IMR-90 (cell line): Measurements from ENCODE around the gene SERPINB4. TPM values are rescaled to one million over a fixed set of nuclear protein-coding genes. Genes with fewer than 3 reads are reported as not detected.
A peak's percentile ranks its signal among the peaks of the same experiment; 100 is the strongest.

Source experiments
- ATAC-seq: fragments of 200-7000 bp; cut with Tn5 transposase; 2 replicates; pipeline ENCODE4 v1.9.1; 2020; ENCODE audit warnings: low read depth, mild to moderate bottlenecking, moderate library complexity
- BruUV-seq: library from RNA; stranded (reverse); fragments of 400-500 nt; replicated peaks from 2 replicates; lab custom pipeline; 2021; lab: Mats Ljungman, UMichigan
- CTCF ChIA-PET: fragments of 300-600 bp; formaldehyde crosslinking; extraction: SDS; loops from one replicate; lab custom pipeline; 2021; ENCODE audit warnings: antibody characterized with exemption; lab: Yijun Ruan, JAX
- POLR2A ChIA-PET: fragments of 300-600 bp; sonication (Branson Sonifier 250); formaldehyde crosslinking; loops from one replicate; lab custom pipeline; 2022; ENCODE audit warnings: antibody characterized with exemption; ENCODE audit not compliant: unreplicated experiment; lab: Charles Lee
- DNase-seq: peaks from one replicate; pipeline ENCODE4 v3.0.0; 2013
- H2AFZ ChIP-seq: replicated peaks from 2 replicates; pipeline ENCODE3; 2013; ENCODE audit warnings: low read length, mild to moderate bottlenecking; ENCODE audit not compliant: poor library complexity
- H2AK5ac ChIP-seq: 2 replicates; pipeline ENCODE4 v1.6.1; 2013; ENCODE audit warnings: low read depth, low read length, inconsistent platforms
- H2AK9ac ChIP-seq: replicated peaks from 2 replicates; pipeline ENCODE3; 2013; ENCODE audit warnings: mild to moderate bottlenecking, low read depth, low read length, moderate library complexity; ENCODE audit not compliant: poor library complexity
- H2BK120ac ChIP-seq: 2 replicates; pipeline ENCODE4 v1.6.1; 2013; ENCODE audit warnings: low read depth, low read length, inconsistent platforms
- H2BK15ac ChIP-seq: 3 replicates; pipeline ENCODE4 v1.6.1; 2013; ENCODE audit warnings: low read depth, low read length, inconsistent platforms
- H2BK20ac ChIP-seq: 2 replicates; pipeline ENCODE4 v1.6.1; 2013; ENCODE audit warnings: low read depth, mild to moderate bottlenecking, inconsistent platforms, low read length, moderate library complexity
- H2BK5ac ChIP-seq: 2 replicates; pipeline ENCODE4 v1.6.1; 2013; ENCODE audit warnings: mild to moderate bottlenecking, low read depth, low read length, inconsistent platforms; ENCODE audit not compliant: poor library complexity, severe bottlenecking
- H3K14ac ChIP-seq: replicated peaks from 2 replicates; pipeline ENCODE4 v1.6.1; 2013; ENCODE audit warnings: low read depth, low read length, inconsistent platforms
- H3K18ac ChIP-seq: 2 replicates; pipeline ENCODE4 v1.6.1; 2013; ENCODE audit warnings: low read depth, low read length, control low read depth
- H3K23ac ChIP-seq: 2 replicates; pipeline ENCODE4 v1.6.1; 2013; ENCODE audit warnings: low read depth, low read length, inconsistent platforms
- H3K27ac ChIP-seq: 2 replicates; pipeline ENCODE4 v1.5.1; 2013; ENCODE audit warnings: mild to moderate bottlenecking, control low read depth, low read length; ENCODE audit not compliant: insufficient read depth
- H3K27me3 ChIP-seq: 2 replicates; pipeline ENCODE4 v1.6.1; 2013; ENCODE audit warnings: low read length; ENCODE audit not compliant: control insufficient read depth, insufficient read depth
- H3K36me3 ChIP-seq: 2 replicates; pipeline ENCODE4 v1.6.1; 2013; ENCODE audit warnings: low read length, mixed read lengths; ENCODE audit not compliant: control insufficient read depth, insufficient read depth
- H3K4ac ChIP-seq: 2 replicates; pipeline ENCODE4 v1.6.1; 2013; ENCODE audit warnings: low read depth, low read length, inconsistent platforms
- H3K4me1 ChIP-seq: 2 replicates; pipeline ENCODE4 v1.6.1; 2013; ENCODE audit warnings: low read length, mixed read lengths; ENCODE audit not compliant: control insufficient read depth, insufficient read depth
- H3K4me2 ChIP-seq: 2 replicates; pipeline ENCODE4 v1.6.1; 2013; ENCODE audit warnings: low read depth, mild to moderate bottlenecking, control low read depth, low read length, moderate library complexity
- H3K4me3 ChIP-seq: 2 replicates; pipeline ENCODE4 v1.5.1; 2013; ENCODE audit warnings: low read depth, mild to moderate bottlenecking, control low read depth, low read length, moderate library complexity; ENCODE audit not compliant: insufficient read depth
- H3K56ac ChIP-seq: 2 replicates; pipeline ENCODE4 v1.6.1; 2013; ENCODE audit warnings: low read length, inconsistent platforms; ENCODE audit not compliant: insufficient read depth; ENCODE audit errors: extremely low read depth
- H3K79me1 ChIP-seq, 2 experiments: 2 replicates each; pipeline ENCODE4 v1.6.1; 2013; ENCODE audit warnings: low read length in 2 of 2, inconsistent platforms in 1 of 2, low read depth in 1 of 2
- H3K9ac ChIP-seq: 2 replicates; pipeline ENCODE4 v1.6.1; 2013; ENCODE audit warnings: low read depth, low read length, control low read depth
- H3K9me1 ChIP-seq: 2 replicates; pipeline ENCODE4 v1.6.1; 2013; ENCODE audit warnings: low read length, inconsistent platforms; ENCODE audit not compliant: insufficient read depth
- H3K9me3 ChIP-seq: 2 replicates; pipeline ENCODE4 v1.6.1; 2013; ENCODE audit warnings: low read length; ENCODE audit not compliant: control insufficient read depth, insufficient read depth
- H4K20me1 ChIP-seq: 2 replicates; pipeline ENCODE4 v1.6.1; 2013; ENCODE audit warnings: low read length, inconsistent platforms; ENCODE audit not compliant: insufficient read depth
- H4K5ac ChIP-seq: 2 replicates; pipeline ENCODE4 v1.6.1; 2013; ENCODE audit warnings: mild to moderate bottlenecking, low read depth, low read length, control low read depth
- H4K8ac ChIP-seq, 2 experiments: 2 replicates each; pipeline ENCODE4 v1.6.1; 2013; ENCODE audit warnings: low read depth in 2 of 2, low read length in 2 of 2, control low read depth in 1 of 2, inconsistent platforms in 1 of 2
- H4K91ac ChIP-seq: 2 replicates; pipeline ENCODE4 v1.6.1; 2013; ENCODE audit warnings: low read depth, low read length, inconsistent platforms; ENCODE audit not compliant: insufficient read depth
- BHLHE40 ChIP-seq: fragments of 150-350 bp; IDR thresholded peaks from 2 replicates; pipeline ENCODE4 v1.6.1; 2016; ENCODE audit warnings: mild to moderate bottlenecking, low read depth, low read length
- CEBPB ChIP-seq: IDR thresholded peaks from 2 replicates; pipeline ENCODE4 v1.6.1; 2012; ENCODE audit warnings: low read depth, low read length, improper control_type of control experiment
- CHD1 ChIP-seq: IDR thresholded peaks from 2 replicates; pipeline ENCODE4 v1.6.1; 2012; ENCODE audit warnings: low read depth, low read length, improper control_type of control experiment
- CTCF ChIP-seq: conservative IDR thresholded peaks from 2 replicates; pipeline ENCODE4 v1.5.1; 2012; ENCODE audit warnings: mild to moderate bottlenecking, low read depth, low read length, improper control_type of control experiment
- ELK1 ChIP-seq: fragments of 150-350 bp; IDR thresholded peaks from 2 replicates; pipeline ENCODE4 v1.6.1; 2016; ENCODE audit warnings: low read depth, mild to moderate bottlenecking, low read length, moderate library complexity, borderline replicate concordance
- FOS ChIP-seq: fragments of 150-350 bp; IDR thresholded peaks from 2 replicates; pipeline ENCODE4 v1.6.1; 2016; ENCODE audit warnings: low read depth, low read length
- MAFK ChIP-seq: IDR thresholded peaks from 2 replicates; pipeline ENCODE4 v1.6.1; 2012; ENCODE audit warnings: low read depth, low read length, improper control_type of control experiment
- MAZ ChIP-seq: IDR thresholded peaks from 2 replicates; pipeline ENCODE4 v1.6.1; 2012; ENCODE audit warnings: low read depth, mild to moderate bottlenecking, low read length, improper control_type of control experiment, moderate library complexity, borderline replicate concordance
- MXI1 ChIP-seq: IDR thresholded peaks from 2 replicates; pipeline ENCODE4 v1.6.1; 2012; ENCODE audit warnings: low read depth, mild to moderate bottlenecking, low read length, moderate library complexity, borderline replicate concordance
- NFE2L2 ChIP-seq: fragments of 150-350 bp; IDR thresholded peaks from 2 replicates; pipeline ENCODE4 v1.6.1; 2016; ENCODE audit warnings: low read depth, mild to moderate bottlenecking, low read length
- POLR2A ChIP-seq: IDR thresholded peaks from 2 replicates; pipeline ENCODE4 v1.6.1; 2012; ENCODE audit warnings: mild to moderate bottlenecking, low read depth, low read length
- RAD21 ChIP-seq: IDR thresholded peaks from 2 replicates; pipeline ENCODE4 v1.6.1; 2012; ENCODE audit warnings: low read length, improper control_type of control experiment
- RCOR1 ChIP-seq: IDR thresholded peaks from 2 replicates; pipeline ENCODE4 v1.6.1; 2012; ENCODE audit warnings: mild to moderate bottlenecking, low read length, improper control_type of control experiment; ENCODE audit not compliant: insufficient replicate concordance
- RFX5 ChIP-seq: IDR thresholded peaks from 2 replicates; pipeline ENCODE4 v1.8.0; 2012; ENCODE audit warnings: low read depth, mild to moderate bottlenecking, low read length, moderate library complexity
- SMC3 ChIP-seq: fragments of 150-350 bp; IDR thresholded peaks from 2 replicates; pipeline ENCODE4 v1.6.1; 2016; ENCODE audit warnings: low read depth, mild to moderate bottlenecking, antibody characterized with exemption, low read length, moderate library complexity
- USF2 ChIP-seq: fragments of 150-350 bp; IDR thresholded peaks from 2 replicates; pipeline ENCODE4 v1.6.1; 2017; ENCODE audit warnings: mild to moderate bottlenecking, antibody characterized with exemption, low read length, low read depth
- whole genome bisulfite sequencing, 2 experiments: methylation state at CpG; one replicate each; pipeline versions ENCODE4 v1.1.5 to v1.1.7; 2013; ENCODE audit warnings: missing lambda C conversion rate in 2 of 2; ENCODE audit not compliant: insufficient read length in 1 of 2; ENCODE audit errors: extremely low coverage in 2 of 2; 5-methylcytosine and 5-hydroxymethylcytosine counted together
- dilution Hi-C: fragments of 300-500 bp; cut with HindIII; formaldehyde crosslinking; loops from one replicate; pipeline ENCODE4 v1.14.3; 2018; ENCODE audit warnings: low sequenced_read_pairs; ENCODE audit not compliant: unreplicated experiment
- in situ Hi-C: fragments of 300-500 bp; cut with MboI; formaldehyde crosslinking; loops from 3 replicates; pipeline ENCODE4 v1.14.3; 2019; ENCODE audit warnings: low sequenced_read_pairs, inconsistent platforms, mixed read lengths
- intact Hi-C: fragments of 100-400 bp; cut with micrococcal nuclease; formaldehyde crosslinking; loops from 2 replicates; pipeline ENCODE4 v1.10.0; 2022
- polyA plus RNA-seq, 3 experiments: library from polyadenylated mRNA; depleted of rRNA; stranded (reverse); fragments of >200 nt; gene quantifications; 2 replicates each; pipeline ENCODE4 v1.2.3, GENCODE V29; 2012; ENCODE audit warnings: low replicate concordance in 1 of 3
- total RNA-seq: library from RNA; depleted of rRNA; stranded (reverse); fragments of >200 nt; gene quantifications from 2 replicates; pipeline ENCODE4 v1.2.3, GENCODE V29; 2012

Gene SERPINB4
- total and polyA plus RNA-seq, 2 of the 4 experiments (the other 2 are of a cell fraction) = not detected

GRCh38 chr18:63603772-63604171 lies 40.3 kb downstream of the SERPINB4 start:
- no peak overlapping the region for H3K56ac ChIP-seq
- H3K9me3 ChIP-seq = no peaks in the 10 kb centered on the region
- no peaks in the 10 kb centered on the region; the same call in 1 of the 2 replicates for H3K4me1 ChIP-seq
- in situ Hi-C loops (no loop called here), dilution Hi-C loops (no loop called here), intact Hi-C loops (no loop called here)
- no peak overlapping the region for H3K14ac ChIP-seq
- no peak overlapping the region for H4K8ac ChIP-seq
- H4K91ac ChIP-seq = no peak overlapping the region
- ATAC-seq (no peak), DNase-seq (peak; percentile 12)
- peaks cover 1% of the 10 kb centered on the region; the same call in 1 of the 2 replicates for H3K27me3 ChIP-seq
- no peak overlapping the region for H3K27ac ChIP-seq
- no peaks in the 10 kb centered on the region for H3K36me3 ChIP-seq
- no peak overlapping the region for H2BK15ac ChIP-seq
- H2AK9ac ChIP-seq = no peak overlapping the region
- H2BK5ac ChIP-seq = no peak overlapping the region
- POLR2A ChIA-PET = no interaction called here
- no CpG with 5 or more reads among the region's 1 CpG for WGBS, 2 experiments
- H2AFZ ChIP-seq = no peak overlapping the region
- H2AK5ac ChIP-seq = no peak overlapping the region
- H3K4me2 ChIP-seq = no peak overlapping the region
- no peak overlapping the region for H3K23ac ChIP-seq
- CTCF ChIA-PET = no interaction called here
- no peak overlapping the region for H4K5ac ChIP-seq
- no peak for TF ChIP-seq BHLHE40
- no peak for TF ChIP-seq RCOR1
- no peak for TF ChIP-seq CEBPB
- no peak for TF ChIP-seq CTCF
- no peak for TF ChIP-seq MAFK
- TF ChIP-seq POLR2A = no peak
- TF ChIP-seq MAZ = no peak
- no peak for TF ChIP-seq CHD1
- TF ChIP-seq MXI1 = no peak
- TF ChIP-seq RAD21 = no peak
- no peak for TF ChIP-seq RFX5
- TF ChIP-seq USF2 = no peak
- TF ChIP-seq NFE2L2 = no peak
- TF ChIP-seq FOS = no peak
- no peak for TF ChIP-seq ELK1
- TF ChIP-seq SMC3 = no peak
- H3K9me1 ChIP-seq = no peaks in the 10 kb centered on the region
- no peak overlapping the region for H3K4ac ChIP-seq
- no peaks in the 10 kb centered on the region for H3K79me1 ChIP-seq
- no peak overlapping the region for H3K9ac ChIP-seq
- H3K4me3 ChIP-seq = no peak overlapping the region
- H2BK120ac ChIP-seq = no peak overlapping the region
- no peak overlapping the region for H2BK20ac ChIP-seq
- H3K18ac ChIP-seq = no peak overlapping the region
- no TSS peak for BruUV-seq
- H4K20me1 ChIP-seq = no peaks in the 10 kb centered on the region
